ENCODE measurements around the gene PDCD1LG2.
"Not testable (repeated sequence)": the region's sequence is repeated elsewhere in the genome, so short reads cannot be mapped to it uniquely, and the experiment has no call there.

Gene PDCD1LG2

DNA sequence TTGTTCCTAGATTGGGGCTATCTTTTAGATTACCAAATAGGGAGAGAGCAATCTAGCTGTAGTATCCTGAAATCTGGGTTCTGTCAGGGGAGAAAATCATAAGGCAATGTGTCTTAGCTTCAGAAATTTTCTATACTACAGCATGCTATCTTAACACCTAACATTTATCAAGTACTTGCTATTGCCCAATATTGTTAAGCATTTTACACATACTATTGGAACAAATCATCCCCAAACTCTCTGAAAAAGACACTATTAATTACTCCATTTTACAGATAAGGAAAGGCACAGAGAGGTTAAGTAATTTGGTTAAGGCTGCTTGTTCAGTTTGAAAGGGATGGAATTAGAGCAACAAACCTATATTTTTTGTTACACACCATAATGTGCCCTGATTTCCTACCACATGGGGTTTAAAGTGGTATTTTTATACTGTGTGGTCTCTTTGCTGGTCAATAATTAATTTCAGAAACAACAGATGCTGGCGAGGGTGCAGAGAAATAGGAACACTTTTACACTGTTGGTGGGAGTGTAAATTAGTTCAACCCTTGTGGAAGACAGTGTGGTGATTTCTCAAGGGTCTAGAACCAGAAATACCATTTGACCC is 61.4 kb downstream of the PDCD1LG2 start:
- DNase-seq: no peak

DNA sequence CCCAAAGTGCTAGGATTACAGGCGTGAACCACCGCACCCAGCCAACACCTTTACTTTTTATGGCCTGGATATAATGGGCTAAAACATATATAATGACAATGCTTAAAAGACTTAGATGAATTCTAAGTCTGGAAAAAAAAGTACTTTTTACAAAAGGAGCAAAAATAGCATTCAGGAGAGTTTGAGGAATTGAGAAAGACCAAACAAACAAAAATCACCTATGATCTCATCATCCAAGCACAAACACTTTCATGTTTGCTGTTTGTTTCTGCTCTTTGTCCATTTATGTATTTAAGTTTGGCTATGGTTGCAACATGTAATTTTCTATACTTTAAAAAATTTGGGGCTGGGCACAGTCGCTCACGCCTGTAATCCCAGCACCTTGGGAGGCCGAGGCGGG is 63.8 kb downstream of the PDCD1LG2 start:
- DNase-seq: no peak

GRCh38 chr9:5575000-5575399 is 64.7 kb downstream of the PDCD1LG2 start:
- peak; percentile 34 for DNase-seq

- no peak for DNase-seq
These were observed 66.9 kb downstream of the PDCD1LG2 start for GRCh38 chr9:5577225-5577624.

GRCh38 chr9:5578018-5578697 is 67.8 kb downstream of the PDCD1LG2 start:
- DNase-seq: no peak

DNA sequence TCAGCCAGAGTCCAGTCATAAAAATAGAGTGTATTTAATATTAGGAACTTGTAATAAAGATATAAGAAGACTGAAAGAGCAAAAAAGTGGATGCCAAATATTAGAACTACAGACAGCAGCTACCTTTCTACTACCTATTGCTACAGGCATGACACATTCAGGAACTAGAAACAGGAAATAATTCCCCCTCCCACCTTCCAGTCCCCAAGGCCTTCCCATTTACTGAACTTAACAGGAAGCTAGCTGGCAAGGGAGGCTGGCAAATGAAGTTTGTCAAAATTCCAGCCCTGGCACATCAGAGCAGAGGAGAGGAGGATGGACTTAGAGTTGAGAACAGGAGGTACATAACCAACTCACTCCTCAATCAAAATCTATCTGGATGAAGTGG is 68.4 kb downstream of the PDCD1LG2 start:
- DNase-seq: no peak

- no peak for DNase-seq
These were observed 69.5 kb downstream of the PDCD1LG2 start for GRCh38 chr9:5579881-5580280.

GRCh38 chr9:5580650-5581049 is 70.3 kb downstream of the PDCD1LG2 start:
- DNase-seq: no peak

DNA sequence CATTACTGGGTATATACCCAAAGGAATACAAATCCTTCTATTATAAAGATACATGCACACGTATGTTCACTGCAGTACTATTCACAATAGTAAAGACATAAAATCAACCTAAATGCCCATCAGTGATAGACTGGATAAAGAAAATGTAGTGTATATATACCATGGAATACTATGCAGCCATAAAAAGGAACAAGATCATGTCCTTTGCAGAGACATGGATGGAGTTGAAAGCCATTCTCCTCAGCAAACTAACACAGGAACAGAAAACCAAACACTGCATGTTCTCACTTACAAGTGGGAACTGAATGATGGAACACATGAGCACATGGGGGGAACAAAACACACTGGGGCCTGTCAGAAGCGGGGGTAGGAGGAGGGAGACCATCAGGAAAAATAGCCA is 71.4 kb downstream of the PDCD1LG2 start:
- not testable (repeated sequence) for DNase-seq

- no peak for DNase-seq
These were observed 72.5 kb downstream of the PDCD1LG2 start for GRCh38 chr9:5582835-5583195.

DNA sequence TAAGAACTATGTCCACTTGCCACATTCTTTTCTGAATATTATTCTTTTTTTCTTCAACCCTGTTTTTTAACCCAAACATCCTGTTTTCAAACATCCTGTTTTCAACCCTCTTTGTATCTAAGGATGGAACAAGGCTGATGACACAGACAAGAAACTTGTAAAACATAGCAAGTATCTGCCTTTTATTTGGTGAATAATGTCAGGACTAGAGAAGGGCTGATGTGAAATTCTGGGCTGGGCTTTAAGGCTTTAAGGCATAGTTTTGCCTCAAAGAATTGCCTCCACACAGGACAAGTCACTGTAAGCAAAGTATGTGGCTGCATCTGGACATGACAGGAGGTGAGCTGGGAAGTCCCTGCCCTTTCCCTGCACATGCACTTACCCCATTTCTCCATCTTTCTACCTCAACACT is 76.1 kb downstream of the PDCD1LG2 start:
- no peak for DNase-seq

GRCh38 chr9:5587024-5587423 is 76.7 kb downstream of the PDCD1LG2 start:
- peak; percentile 31 for DNase-seq

GRCh38 chr9:5592231-5592630 is 81.9 kb downstream of the PDCD1LG2 start:
- DNase-seq: no peak

DNA sequence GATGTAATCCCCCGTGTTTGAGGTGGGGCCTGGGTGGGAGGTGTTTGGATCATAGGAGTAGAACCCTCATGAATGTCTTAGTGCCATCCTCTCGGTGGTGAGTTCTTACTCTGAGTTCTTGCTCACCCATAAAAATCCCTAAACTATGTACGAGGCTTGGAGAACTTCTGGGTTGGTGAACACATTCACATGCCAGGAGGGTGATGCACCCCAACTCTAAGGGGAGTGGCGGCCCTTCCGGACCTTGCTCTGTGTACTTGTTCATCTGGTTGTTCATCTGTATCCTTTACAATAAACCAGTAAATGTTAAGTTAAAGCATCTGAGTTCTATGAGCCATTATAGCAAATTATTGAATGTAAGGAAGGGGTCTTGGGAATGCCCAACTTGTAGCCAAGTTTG is 82.6 kb downstream of the PDCD1LG2 start:
- DNase-seq: no peak

- DNase-seq: no peak
These were observed 83.6 kb downstream of the PDCD1LG2 start for GRCh38 chr9:5593904-5594303.

DNA sequence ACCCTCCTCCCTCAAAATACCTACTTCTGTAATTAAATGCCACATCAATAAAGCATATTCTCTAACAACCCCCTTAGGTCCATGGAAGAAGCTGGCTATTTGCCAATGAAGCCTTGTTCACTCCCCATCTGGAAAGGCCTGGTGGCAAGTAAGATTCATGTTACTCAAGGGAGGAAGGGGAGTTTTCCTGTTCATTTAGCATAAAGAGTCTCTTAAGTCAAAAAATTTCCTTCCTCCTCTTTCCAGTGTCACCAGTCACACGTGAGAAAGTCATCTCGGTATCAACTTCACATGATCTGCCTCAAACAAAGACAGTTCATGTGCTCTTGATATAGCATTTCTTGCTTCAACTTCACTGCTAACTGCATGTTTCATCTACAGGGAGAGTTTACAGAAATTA is 85.8 kb downstream of the PDCD1LG2 start:
- DNase-seq: no peak

GRCh38 chr9:5608298-5609225 is 98.2 kb downstream of the PDCD1LG2 start:
- DNase-seq: peak; percentile 45

- no peak for DNase-seq
These were observed 98.9 kb downstream of the PDCD1LG2 start for GRCh38 chr9:5609226-5609596.

DNA sequence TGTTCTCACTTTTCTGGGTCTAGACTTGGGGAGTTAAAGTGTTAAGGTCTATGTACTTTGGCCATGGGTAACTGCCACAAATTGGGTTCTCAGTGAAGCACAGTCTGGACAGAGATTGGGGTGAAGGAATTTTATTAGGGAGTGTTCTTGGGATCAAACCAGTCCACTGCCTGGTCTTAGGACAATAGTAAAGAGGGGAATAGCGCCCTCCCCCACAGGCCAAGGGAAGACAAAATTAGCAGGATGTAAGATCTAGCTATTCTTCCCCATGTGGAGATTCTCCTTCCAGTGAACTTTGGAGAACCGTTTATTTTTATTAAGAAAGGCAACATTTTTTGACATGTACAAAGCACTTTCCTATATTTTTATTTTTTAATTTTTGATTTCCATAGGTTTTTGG is 100.2 kb downstream of the PDCD1LG2 start:
- no peak for DNase-seq

DNA sequence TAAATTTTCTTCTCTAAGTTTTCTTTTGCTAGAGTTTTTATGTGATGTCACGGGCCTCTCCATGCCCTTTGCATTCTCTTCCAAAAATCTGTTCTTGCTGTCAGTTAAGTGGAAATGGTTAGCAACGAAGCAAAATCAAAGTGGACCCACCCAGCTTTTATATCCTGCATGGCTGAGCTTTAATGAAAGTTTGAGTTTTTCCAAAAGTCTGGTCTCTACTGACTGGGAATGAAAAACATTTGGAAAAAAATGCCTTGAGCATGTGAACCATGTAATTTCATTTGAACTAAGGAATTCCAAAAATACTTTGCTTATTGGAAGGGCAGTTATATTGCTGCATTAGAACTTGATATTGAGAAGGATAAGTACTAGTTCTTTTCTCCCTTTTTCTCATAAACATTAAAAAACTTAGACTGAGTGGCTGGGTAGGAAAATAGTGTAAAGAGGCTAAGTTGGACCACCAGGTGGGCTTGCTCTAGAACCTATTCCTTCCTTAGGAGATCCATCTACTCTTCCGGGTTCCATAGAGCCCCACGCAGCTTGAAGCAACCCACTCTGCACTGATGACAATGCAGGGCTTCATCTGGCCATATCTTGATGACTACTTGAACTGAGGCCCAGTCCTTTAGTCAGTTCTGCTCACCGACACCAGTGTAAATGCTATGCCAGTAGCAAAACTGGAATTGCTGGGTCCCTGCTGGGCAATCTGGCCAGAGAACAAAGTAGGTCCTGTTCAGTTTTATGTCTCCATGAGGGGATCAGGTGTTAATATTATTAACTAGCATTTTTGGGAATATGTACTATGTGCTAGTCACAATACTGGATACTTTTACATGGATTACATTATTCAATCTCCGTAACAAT is 101.2 kb downstream of the PDCD1LG2 start:
- DNase-seq: no peak

DNA sequence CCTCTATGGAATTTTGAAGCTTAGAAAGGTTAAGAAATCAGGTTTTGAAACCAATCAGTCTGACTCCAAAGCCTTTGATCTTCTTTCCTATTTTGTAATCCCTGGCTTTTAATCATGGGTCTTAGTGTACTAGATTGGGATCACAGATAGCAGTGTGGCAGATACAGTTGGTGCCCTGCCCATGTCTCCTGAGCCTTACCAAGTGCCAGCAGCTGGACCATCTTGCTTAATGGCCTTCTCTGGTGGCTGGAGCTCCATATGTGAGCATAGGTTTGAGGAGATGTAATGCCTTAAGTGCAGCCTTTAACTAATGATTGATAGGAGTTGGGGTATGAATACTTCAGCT is 101.8 kb downstream of the PDCD1LG2 start:
- DNase-seq: no peak

DNA sequence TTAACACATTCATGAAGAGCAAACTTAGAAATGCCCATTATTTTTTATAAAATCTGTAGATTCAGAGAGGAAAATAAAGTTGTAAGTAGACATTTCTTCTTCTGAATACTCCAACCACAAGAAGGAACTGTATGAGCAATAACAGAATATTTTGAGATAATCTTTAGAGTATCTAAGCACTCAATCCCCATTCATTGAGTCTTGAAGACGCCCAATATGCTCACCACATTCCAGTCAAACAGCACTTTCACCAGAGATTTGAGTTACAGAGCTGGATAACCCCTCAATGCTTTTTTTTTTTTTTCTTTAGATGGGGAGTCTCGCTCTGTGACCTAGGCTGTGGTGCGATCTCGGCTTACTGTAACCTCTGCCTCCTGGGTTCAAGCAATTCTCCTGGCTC is 103.9 kb downstream of the PDCD1LG2 start:
- DNase-seq: no peak

- DNase-seq: no peak
These were observed 104.7 kb downstream of the PDCD1LG2 start for GRCh38 chr9:5614985-5615384.
